Measurements from ENCODE around the gene DAB1.

DAB1 gene

DNA sequence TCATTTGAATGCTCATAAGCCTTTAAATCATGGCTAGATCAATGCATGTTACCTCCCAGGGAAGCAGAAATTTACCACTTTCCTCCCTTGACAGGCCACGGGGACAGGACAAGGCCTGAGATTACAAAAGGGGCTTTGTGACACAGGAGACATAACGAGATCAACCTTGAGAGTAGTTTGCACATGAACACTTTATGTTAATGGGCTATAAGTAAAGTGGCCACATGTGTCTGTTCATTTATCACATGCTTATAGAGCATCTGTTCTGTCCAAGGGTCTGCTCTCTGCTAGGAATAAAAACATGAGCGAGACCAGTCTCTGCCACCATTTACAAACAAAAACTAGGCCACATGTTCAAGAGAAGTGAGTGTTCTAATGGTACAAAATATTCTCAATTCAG is 314.0 kb downstream of the DAB1 start (continued):
- TF ChIP-seq, protein P1, sequence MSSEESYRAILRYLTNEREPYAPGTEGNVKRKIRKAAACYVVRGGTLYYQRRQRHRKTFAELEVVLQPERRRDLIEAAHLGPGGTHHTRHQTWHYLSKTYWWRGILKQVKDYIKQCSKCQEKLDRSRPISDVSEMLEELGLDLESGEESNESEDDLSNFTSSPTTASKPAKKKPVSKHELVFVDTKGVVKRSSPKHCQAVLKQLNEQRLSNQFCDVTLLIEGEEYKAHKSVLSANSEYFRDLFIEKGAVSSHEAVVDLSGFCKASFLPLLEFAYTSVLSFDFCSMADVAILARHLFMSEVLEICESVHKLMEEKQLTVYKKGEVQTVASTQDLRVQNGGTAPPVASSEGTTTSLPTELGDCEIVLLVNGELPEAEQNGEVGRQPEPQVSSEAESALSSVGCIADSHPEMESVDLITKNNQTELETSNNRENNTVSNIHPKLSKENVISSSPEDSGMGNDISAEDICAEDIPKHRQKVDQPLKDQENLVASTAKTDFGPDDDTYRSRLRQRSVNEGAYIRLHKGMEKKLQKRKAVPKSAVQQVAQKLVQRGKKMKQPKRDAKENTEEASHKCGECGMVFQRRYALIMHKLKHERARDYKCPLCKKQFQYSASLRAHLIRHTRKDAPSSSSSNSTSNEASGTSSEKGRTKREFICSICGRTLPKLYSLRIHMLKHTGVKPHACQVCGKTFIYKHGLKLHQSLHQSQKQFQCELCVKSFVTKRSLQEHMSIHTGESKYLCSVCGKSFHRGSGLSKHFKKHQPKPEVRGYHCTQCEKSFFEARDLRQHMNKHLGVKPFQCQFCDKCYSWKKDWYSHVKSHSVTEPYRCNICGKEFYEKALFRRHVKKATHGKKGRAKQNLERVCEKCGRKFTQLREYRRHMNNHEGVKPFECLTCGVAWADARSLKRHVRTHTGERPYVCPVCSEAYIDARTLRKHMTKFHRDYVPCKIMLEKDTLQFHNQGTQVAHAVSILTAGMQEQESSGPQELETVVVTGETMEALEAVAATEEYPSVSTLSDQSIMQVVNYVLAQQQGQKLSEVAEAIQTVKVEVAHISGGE (tag by site-specific recombination; conservative IDR thresholded peaks at IDR 0.05; ENCODE audit: low read depth) = no peak
- TF ChIP-seq ZNF146 (tag by site-specific recombination; IDR thresholded peaks at IDR 0.05) = no peak
- no peak for TF ChIP-seq ZNF350 (tag by site-specific recombination; IDR thresholded peaks at IDR 0.05)
- TF ChIP-seq ZNF416 (tag by site-specific recombination; IDR thresholded peaks at IDR 0.05) = no peak

DNA sequence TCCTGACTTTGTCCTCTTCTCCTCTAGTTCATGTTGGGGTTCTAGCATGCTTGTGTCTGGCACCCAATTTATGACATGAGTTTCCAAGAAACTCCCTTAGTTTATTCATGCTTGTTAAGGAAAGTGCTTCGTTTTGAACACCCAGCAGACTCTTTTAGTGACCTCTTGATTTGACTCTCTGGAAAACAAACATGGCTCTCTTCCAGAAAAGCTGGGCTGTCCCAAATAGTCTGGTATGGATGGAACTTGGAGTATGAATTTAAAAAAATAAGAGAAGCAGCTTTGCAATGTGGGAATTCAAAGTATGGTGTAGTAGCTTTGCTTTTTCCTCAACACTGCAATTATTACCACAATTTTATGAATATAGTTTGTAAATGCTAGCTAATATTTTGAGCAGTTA is 314.6 kb downstream of the DAB1 start:
- Histone ChIP-seq H3K36me3 (ENCODE audit: control insufficient read depth in 2 of 2, insufficient read depth in 1 of 2, low read length in 2 of 2) (no peaks in the 10 kb centered on the region), H3K9me3 (ENCODE audit: control insufficient read depth, insufficient read depth, low read depth, low read length) (no peaks in the 10 kb centered on the region), H3K27ac (ENCODE audit: extremely low read depth, low read depth, low read length) (no peak overlapping the region), H3K4me3 (ENCODE audit: low read depth, low read length) (no peak overlapping the region), H3K4me1 (ENCODE audit: control insufficient read depth, insufficient read depth, low read length) (no peaks in the 10 kb centered on the region)
- TF ChIP-seq ZNF510 (tag by site-specific recombination; IDR thresholded peaks at IDR 0.05; ENCODE audit: insufficient replicate concordance) (no peak), ZNF544 (tag by site-specific recombination; IDR thresholded peaks at IDR 0.05) (no peak), ZNF529 (tag by site-specific recombination; IDR thresholded peaks at IDR 0.05; ENCODE audit: insufficient replicate concordance) (no peak), ZNF202 (tag by site-specific recombination; IDR thresholded peaks at IDR 0.05; ENCODE audit: borderline replicate concordance) (no peak), ZNF792 (tag by site-specific recombination; IDR thresholded peaks at IDR 0.05) (no peak), ZBTB17 (tag by site-specific recombination; IDR thresholded peaks at IDR 0.05) (no peak), ZNF530 (tag by site-specific recombination; IDR thresholded peaks at IDR 0.05; ENCODE audit: low read depth) (no peak), ZNF629 (tag by site-specific recombination; IDR thresholded peaks at IDR 0.05) (no peak), SALL2 (tag by site-specific recombination; IDR thresholded peaks at IDR 0.05; ENCODE audit: borderline replicate concordance) (no peak), ZSCAN16 (tag by site-specific recombination; IDR thresholded peaks at IDR 0.05) (no peak), ZNF623 (tag by site-specific recombination; IDR thresholded peaks at IDR 0.05) (no peak), ZNF16 (tag by site-specific recombination; IDR thresholded peaks at IDR 0.05; ENCODE audit: low read depth) (no peak), ZNF785 (tag by site-specific recombination; IDR thresholded peaks at IDR 0.05) (no peak)
- TF ChIP-seq, protein P2, sequence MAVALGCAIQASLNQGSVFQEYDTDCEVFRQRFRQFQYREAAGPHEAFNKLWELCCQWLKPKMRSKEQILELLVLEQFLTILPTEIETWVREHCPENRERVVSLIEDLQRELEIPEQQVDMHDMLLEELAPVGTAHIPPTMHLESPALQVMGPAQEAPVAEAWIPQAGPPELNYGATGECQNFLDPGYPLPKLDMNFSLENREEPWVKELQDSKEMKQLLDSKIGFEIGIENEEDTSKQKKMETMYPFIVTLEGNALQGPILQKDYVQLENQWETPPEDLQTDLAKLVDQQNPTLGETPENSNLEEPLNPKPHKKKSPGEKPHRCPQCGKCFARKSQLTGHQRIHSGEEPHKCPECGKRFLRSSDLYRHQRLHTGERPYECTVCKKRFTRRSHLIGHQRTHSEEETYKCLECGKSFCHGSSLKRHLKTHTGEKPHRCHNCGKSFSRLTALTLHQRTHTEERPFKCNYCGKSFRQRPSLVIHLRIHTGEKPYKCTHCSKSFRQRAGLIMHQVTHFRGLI (tag by site-specific recombination; IDR thresholded peaks at IDR 0.05) = no peak
- TF ChIP-seq, protein P3, sequence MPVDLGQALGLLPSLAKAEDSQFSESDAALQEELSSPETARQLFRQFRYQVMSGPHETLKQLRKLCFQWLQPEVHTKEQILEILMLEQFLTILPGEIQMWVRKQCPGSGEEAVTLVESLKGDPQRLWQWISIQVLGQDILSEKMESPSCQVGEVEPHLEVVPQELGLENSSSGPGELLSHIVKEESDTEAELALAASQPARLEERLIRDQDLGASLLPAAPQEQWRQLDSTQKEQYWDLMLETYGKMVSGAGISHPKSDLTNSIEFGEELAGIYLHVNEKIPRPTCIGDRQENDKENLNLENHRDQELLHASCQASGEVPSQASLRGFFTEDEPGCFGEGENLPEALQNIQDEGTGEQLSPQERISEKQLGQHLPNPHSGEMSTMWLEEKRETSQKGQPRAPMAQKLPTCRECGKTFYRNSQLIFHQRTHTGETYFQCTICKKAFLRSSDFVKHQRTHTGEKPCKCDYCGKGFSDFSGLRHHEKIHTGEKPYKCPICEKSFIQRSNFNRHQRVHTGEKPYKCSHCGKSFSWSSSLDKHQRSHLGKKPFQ (tag by site-specific recombination; IDR thresholded peaks at IDR 0.05) = no peak
- POLR2A ChIA-PET = no interaction called here
- CTCF ChIA-PET = no interaction called here
